Endothelial cell of umbilical vein (primary cell): Measurements from ENCODE around the gene CHSY3. TPM values are rescaled to one million over a fixed set of nuclear protein-coding genes. Genes with fewer than 3 reads are reported as not detected.

Experiments
- BruUV-seq: library from RNA; stranded (reverse); fragments of 400-500 nt; replicated peaks from 2 replicates; lab custom pipeline; 2021; lab: Mats Ljungman, UMichigan
- CTCF ChIA-PET: fragments of 300-600, 350-600 bp; sonication (Branson Sonifier 250); formaldehyde crosslinking; loops from one replicate; lab custom pipeline; 2021; ENCODE audit warnings: antibody characterized with exemption, inconsistent platforms; lab: Charles Lee
- POLR2A ChIA-PET: fragments of 300-600, 350-600 bp; sonication (Branson Sonifier 250); formaldehyde crosslinking; loops from one replicate; lab custom pipeline; 2021; ENCODE audit warnings: antibody characterized with exemption, inconsistent platforms; lab: Charles Lee
- DNase-seq: peaks from one replicate; pipeline ENCODE4 v3.0.0-alpha.2; 2011; ENCODE audit warnings: low read depth, low spot score
- FAIRE-seq: peaks from 2 replicates; lab custom pipeline; 2011; peaks lifted over from hg19 to GRCh38; lab: Jason Lieb, UNC
- H2AFZ ChIP-seq: 2 replicates; pipeline ENCODE4 v1.6.0; 2012; ENCODE audit warnings: low read depth, low read length, control low read depth, inconsistent platforms
- H3K27ac ChIP-seq: 2 replicates; pipeline ENCODE4 v1.5.1; 2011; ENCODE audit warnings: low read depth, mild to moderate bottlenecking, control low read depth, low read length, moderate library complexity; ENCODE audit not compliant: insufficient read depth
- H3K27me3 ChIP-seq, 2 experiments: 2 replicates each; pipeline versions ENCODE4 v1.6.0 to v1.6.1; 2011; ENCODE audit warnings: low read length in 2 of 2, mixed read lengths in 1 of 2; ENCODE audit not compliant: control insufficient read depth in 2 of 2, insufficient read depth in 2 of 2
- H3K36me3 ChIP-seq, 2 experiments: 2 replicates in 1 of 2; 3 replicates in 1 of 2; pipeline ENCODE4 v1.5.1; 2011; ENCODE audit warnings: low read length in 2 of 2, mild to moderate bottlenecking in 1 of 2, moderate library complexity in 1 of 2; ENCODE audit not compliant: control insufficient read depth in 2 of 2, insufficient read depth in 2 of 2; ENCODE audit errors: extremely low read depth in 1 of 2
- H3K4me1 ChIP-seq: 3 replicates; pipeline ENCODE4 v1.5.1; 2011; ENCODE audit warnings: mild to moderate bottlenecking, low read length; ENCODE audit not compliant: control insufficient read depth, insufficient read depth; ENCODE audit errors: extremely low read depth
- H3K4me2 ChIP-seq: 2 replicates; pipeline ENCODE4 v1.6.1; 2011; ENCODE audit warnings: low read length, control low read depth, mixed read lengths; ENCODE audit not compliant: insufficient read depth
- H3K4me3 ChIP-seq, 3 experiments: fragments of 200-600 bp in 1 of 3; sonication (generic), shearing (Covaris generic) in 1 of 3; replicated peaks in 1 of 3; 2 replicates each; pipeline ENCODE4 v1.5.1; 2011 to 2016; ENCODE audit warnings: control low read depth in 3 of 3, low read length in 3 of 3, mild to moderate bottlenecking in 2 of 3, inconsistent platforms in 1 of 3, low read depth in 1 of 3, moderate library complexity in 1 of 3; ENCODE audit not compliant: insufficient read depth in 1 of 3
- H3K79me2 ChIP-seq: 2 replicates; pipeline ENCODE4 v1.6.0; 2012; ENCODE audit warnings: low read length, inconsistent platforms; ENCODE audit not compliant: control insufficient read depth, insufficient read depth
- H3K9ac ChIP-seq: replicated peaks from 2 replicates; pipeline ENCODE3; 2011; ENCODE audit warnings: low read length, control low read depth; ENCODE audit not compliant: insufficient read depth; ENCODE audit errors: extremely low read depth
- H3K9me1 ChIP-seq: replicated peaks from 3 replicates; pipeline ENCODE4 v1.6.0; 2011; ENCODE audit warnings: mild to moderate bottlenecking, low read length; ENCODE audit not compliant: control insufficient read depth, insufficient read depth; ENCODE audit errors: extremely low read depth
- H3K9me3 ChIP-seq: replicated peaks from 2 replicates; pipeline ENCODE4 v1.5.1; 2012; ENCODE audit warnings: low read length, inconsistent platforms; ENCODE audit not compliant: control insufficient read depth, insufficient read depth
- H4K20me1 ChIP-seq: replicated peaks from 2 replicates; pipeline ENCODE3; 2011; ENCODE audit warnings: mild to moderate bottlenecking, low read length; ENCODE audit not compliant: control insufficient read depth, insufficient read depth; ENCODE audit errors: extremely low read depth
- CTCF ChIP-seq, 2 donors: IDR thresholded peaks; 1 replicate in 1 of 2; 2 replicates in 1 of 2; pipeline ENCODE4 v1.5.1; 2011; ENCODE audit warnings: low read length in 2 of 2, mild to moderate bottlenecking in 2 of 2, moderate library complexity in 2 of 2, control low read depth in 1 of 2, inconsistent platforms in 1 of 2, low read depth in 1 of 2; ENCODE audit not compliant: insufficient read depth in 1 of 2; ENCODE audit errors: extremely low read depth in 1 of 2
- EZH2 ChIP-seq: IDR thresholded peaks from 2 replicates; pipeline ENCODE4 v1.6.1; 2012; ENCODE audit warnings: borderline replicate concordance, low read depth, mild to moderate bottlenecking, moderate library complexity, low read length, inconsistent platforms; ENCODE audit not compliant: severe bottlenecking
- FOS ChIP-seq: IDR thresholded peaks from 2 replicates; pipeline ENCODE4 v1.6.1; 2011; ENCODE audit warnings: mild to moderate bottlenecking, low read length, moderate library complexity, borderline replicate concordance; ENCODE audit not compliant: insufficient read depth
- GATA2 ChIP-seq: IDR thresholded peaks from 2 replicates; pipeline ENCODE4 v1.7.0; 2011; ENCODE audit warnings: low read depth, mild to moderate bottlenecking, moderate library complexity, mixed read lengths, low read length; ENCODE audit not compliant: insufficient read length, insufficient read depth
- JUN ChIP-seq: IDR thresholded peaks from 2 replicates; pipeline ENCODE4 v1.6.1; 2011; ENCODE audit warnings: borderline replicate concordance, low read depth; ENCODE audit not compliant: insufficient read length, insufficient read depth
- MYC ChIP-seq: IDR thresholded peaks from one replicate; pipeline ENCODE4 v1.6.1; 2011; ENCODE audit warnings: mild to moderate bottlenecking, low read depth, low read length
- POLR2A ChIP-seq: IDR thresholded peaks from 2 replicates; pipeline ENCODE4 v1.6.1; 2012; ENCODE audit warnings: low read depth, mild to moderate bottlenecking, control low read depth, low read length
- POLR2AphosphoS5 ChIP-seq: IDR thresholded peaks from 2 replicates; pipeline ENCODE4 v1.6.1; 2012; ENCODE audit warnings: low read depth, mild to moderate bottlenecking, control low read depth, low read length, moderate library complexity; ENCODE audit not compliant: insufficient read depth
- dilution Hi-C: fragments of 300-500 bp; cut with MboI; formaldehyde crosslinking; loops from one replicate; pipeline ENCODE4 v1.15.0; 2019; ENCODE audit warnings: low sequenced_read_pairs; ENCODE audit not compliant: extremely low pct_ligation_motif_present
- intact Hi-C: fragments of 100-400 bp; cut with micrococcal nuclease; formaldehyde crosslinking; loops from one replicate; pipeline ENCODE4 v1.10.0; 2022
- polyA plus RNA-seq, 4 experiments: library from polyadenylated mRNA; depleted of rRNA in 3 of 4; stranded (reverse) in 3 of 4; unstranded in 1 of 4; fragments of >200 nt; gene quantifications; 2 replicates each; pipeline versions ENCODE4 v1.2.1 to v1.2.3, GENCODE V29; 2011 to 2012; ENCODE audit warnings: missing spikeins in 1 of 4
- total RNA-seq: library from RNA; stranded (reverse); gene quantifications from 2 replicates; pipeline ENCODE4 v1.2.3, GENCODE V29; 2021
- TF ChIP-seq, protein P1 (sequence below): IDR thresholded peaks from 2 replicates; pipeline ENCODE4 v1.6.1; 2011; ENCODE audit not compliant: insufficient read depth, insufficient read length

The CHSY3 gene
- total and polyA plus RNA-seq, 2 donors (not counting 3 experiments of a cell fraction or from before 2014, with no cell fraction given): 2.2 to 8.4 TPM

- Histone ChIP-seq H3K9me3 (no peaks in the 10 kb centered on the region), H3K27me3 (no peaks in the 10 kb centered on the region), H3K27ac (no peak overlapping the region), H3K79me2 (no peaks in the 10 kb centered on the region), H3K9me1 (no peaks in the 10 kb centered on the region), H3K9ac (no peak overlapping the region), H3K4me2 (no peak overlapping the region), H4K20me1 (no peaks in the 10 kb centered on the region), H2AFZ (no peak overlapping the region), H3K4me1 (no peaks in the 10 kb centered on the region), H3K4me3 (no peak overlapping the region), H3K36me3 (no peaks in the 10 kb centered on the region)
- CTCF ChIA-PET: no interaction called here
- POLR2A ChIA-PET: no interaction called here
- intact Hi-C loops (no loop called here), dilution Hi-C loops (no loop called here)
- TF ChIP-seq POLR2A (no peak), FOS (no peak), MYC (no peak), CTCF (IDR thresholded peaks at IDR 0.05; ENCODE audit: extremely low read depth in 1 of 2, insufficient read depth in 1 of 2, low read depth in 1 of 2, low read length in 2 of 2) (no peak), GATA2 (no peak), POLR2AphosphoS5 (no peak), EZH2 (no peak), JUN (no peak)
- TF ChIP-seq, protein P1, sequence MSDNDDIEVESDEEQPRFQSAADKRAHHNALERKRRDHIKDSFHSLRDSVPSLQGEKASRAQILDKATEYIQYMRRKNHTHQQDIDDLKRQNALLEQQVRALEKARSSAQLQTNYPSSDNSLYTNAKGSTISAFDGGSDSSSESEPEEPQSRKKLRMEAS: no peak
- no peak for DNase-seq
- no peak for FAIRE-seq
- no TSS peak for BruUV-seq
Measured at GRCh38 chr5:130043834-130044233, 139.6 kb downstream of the CHSY3 start.
